Central memory CD4-positive, alpha-beta T cell (primary cell): ENCODE measurements around the gene IFT122.

Experiments
- DNase-seq: peaks from one replicate; pipeline ENCODE4 v3.0.0; 2022

Gene IFT122

DNA sequence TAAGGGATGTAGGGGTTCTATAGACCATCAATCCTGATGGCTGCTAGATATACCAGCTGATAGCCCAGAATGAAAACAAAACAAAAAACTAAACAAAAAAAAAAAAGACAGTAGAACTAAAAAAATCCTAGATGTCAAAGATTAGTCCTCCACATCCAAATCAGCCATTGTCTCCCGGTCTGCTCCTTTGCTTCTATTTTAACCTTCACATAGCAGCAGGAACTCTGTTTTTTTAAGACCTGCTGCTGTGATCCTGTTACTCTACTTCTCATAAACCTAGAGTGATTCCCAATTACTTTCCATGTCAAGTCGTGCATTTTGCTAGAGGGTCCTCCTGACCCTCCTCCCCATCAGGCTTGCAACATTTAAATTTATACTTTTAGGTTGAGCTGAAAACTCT lies 2.5 kb downstream of the IFT122 start:
- no peak for DNase-seq

DNA sequence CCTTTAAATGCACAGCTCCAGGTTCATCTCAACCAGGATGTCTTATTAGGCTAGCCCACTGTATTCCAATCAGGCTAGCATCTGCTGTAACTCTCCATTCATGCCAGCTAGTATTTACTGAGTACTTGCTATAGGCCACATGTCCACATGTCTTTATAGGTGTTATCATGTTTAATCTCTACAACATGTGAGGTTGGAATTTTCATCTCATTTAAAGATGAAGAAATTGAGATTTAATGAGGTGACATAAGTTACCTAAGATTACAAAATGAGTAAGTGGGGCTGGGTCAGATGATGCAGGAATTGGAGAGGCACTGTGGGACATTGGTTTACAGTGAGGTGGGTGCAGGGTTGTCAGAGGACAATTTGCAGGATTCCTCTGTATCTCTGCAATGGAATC lies 2.9 kb downstream of the IFT122 start:
- DNase-seq = no peak

DNA sequence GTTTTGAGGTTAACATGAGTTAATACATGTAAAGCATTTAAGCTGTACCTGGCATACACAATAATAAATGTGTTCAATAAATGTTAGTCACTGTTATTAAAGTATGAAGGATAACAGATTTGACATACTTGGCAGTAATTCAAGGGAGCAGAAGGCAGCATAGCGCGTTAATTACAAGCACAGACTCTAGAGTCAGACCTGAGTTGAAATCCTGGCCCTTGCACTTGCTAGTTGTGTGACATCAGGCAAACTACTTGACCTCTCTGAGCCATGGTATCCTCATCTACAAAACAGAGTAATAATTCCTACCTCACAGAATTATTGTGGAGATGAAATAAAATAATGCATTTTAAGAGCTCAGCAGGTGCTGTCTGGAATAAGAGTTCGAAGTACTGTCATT lies 5.4 kb downstream of the IFT122 start:
- no peak for DNase-seq

DNA sequence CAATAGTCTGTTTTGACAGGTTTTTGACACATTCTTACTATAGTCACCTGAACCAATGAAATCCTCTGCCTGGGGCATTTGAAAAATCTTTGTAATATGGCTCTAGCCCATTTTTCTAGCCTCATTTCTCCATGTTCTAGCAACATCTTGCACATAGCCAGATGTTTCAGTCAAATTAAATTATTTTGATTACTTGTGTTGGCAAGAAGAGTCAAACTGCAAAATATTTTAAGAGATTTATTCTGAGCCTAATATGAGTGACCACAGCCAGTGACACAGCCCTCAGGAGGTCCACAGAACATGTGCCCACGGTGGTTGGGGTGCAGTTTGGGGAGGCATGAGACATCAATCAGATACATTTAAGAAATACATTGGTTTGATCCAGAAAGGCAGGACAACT lies 6.9 kb downstream of the IFT122 start:
- no peak for DNase-seq

DNA sequence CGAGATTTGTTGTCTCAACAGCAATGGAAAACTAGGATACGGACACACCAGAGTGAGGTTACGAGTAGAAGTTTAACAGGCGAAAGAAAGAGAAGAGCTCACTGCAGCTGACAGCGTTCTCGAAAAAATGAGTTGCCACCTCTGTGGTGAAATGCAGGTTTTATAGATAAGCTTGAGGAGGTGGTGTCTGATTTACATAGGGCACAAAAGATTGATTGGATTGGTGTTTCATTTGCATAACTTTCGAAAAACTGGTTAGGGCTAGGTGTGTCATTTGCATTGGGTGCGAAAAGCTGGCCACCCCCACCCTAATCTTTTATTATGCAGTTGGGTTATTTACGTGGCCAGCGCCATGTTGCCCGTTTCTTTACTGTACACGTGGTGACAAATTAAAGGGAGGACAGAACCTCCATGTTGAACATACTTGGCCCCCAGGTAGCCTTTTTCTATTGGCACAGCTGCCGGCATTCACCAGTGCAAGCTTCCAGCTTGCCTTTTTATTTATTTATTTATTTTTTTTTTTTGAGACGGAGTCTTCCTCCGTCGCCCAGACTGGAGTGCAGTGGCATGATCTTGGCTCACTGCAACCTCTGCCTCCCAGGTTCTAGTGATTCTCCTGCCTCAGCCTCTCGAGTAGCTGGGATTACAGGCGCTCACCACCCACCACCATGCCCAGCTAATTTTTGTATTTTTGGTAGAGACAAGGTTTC lies 8.3 kb downstream of the IFT122 start:
- no peak for DNase-seq

DNA sequence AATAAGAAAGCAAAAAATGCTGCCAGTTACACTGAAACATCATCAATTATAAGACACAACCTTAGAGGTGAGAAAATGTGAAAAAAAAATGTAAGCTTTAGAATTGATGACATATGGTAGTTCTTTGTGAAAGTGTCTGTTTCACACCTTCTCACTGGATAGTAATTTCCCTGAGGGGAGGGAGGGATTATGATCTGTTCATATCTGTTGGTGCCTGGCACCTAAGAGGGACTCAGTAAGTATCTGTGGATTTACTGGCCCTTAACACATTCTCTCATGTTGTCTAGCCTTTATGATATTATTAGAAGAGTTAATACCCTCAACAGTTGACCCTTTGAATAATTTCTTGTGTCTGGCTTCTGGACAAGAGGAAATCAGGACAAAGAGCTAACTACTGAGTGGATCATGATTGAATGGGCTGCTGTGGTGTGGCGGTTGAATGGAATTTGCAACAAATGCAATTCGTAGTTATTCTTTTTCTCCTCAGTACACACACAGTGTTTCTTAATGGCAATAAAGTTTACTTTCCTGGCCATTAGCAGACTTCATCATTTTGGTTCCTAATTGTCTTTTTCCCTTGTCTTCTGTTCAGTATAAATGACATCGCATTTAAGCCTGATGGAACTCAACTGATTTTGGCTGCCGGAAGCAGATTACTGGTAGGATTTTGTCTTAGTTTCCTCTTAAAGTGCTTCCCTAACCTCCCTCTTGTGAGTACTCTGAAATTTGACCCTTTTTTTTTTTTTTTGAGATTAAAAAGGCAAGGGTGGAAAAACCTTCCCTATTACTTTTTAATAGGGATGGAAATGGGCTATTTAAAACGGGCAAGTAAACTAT lies 9.5 kb downstream of the IFT122 start:
- DNase-seq = no peak

DNA sequence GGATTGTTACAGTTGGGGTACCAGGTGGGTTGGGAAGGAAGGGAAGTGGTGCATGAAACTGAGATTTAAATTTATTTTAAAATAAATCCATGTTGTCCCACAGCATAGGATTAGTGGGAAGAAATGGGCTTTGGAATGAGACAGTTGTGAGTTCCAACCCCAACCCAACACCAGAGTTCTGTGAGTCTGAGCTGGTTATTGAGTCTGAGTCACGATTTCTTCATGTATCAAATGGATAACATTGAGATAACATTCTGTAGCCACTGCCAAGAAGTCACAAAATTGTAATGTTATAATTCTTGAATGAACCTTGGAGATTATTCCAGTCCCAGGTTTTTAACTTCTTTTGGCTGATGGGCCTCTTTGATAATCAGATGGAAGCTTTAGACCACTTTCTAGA lies 13.7 kb downstream of the IFT122 start:
- no peak for DNase-seq

DNA sequence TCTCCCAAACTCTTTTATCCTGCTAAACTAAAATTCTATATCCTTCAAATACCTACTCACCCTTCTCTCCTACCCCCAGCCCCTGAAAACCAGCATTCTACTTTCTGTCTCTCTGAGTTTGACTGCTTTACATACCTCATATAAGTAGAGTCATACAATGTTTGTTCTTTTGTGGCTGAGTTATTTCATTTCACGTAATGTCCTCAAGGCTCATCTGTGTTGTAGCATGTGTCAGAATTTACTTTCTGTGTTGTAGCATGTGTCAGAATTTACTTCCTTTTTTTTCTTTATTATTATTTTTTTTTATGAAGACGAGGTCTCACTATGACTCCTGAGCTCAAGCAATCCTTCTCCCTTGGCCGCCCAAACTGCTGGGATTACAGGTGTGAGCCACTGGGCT lies 20.1 kb downstream of the IFT122 start:
- no peak for DNase-seq

DNA sequence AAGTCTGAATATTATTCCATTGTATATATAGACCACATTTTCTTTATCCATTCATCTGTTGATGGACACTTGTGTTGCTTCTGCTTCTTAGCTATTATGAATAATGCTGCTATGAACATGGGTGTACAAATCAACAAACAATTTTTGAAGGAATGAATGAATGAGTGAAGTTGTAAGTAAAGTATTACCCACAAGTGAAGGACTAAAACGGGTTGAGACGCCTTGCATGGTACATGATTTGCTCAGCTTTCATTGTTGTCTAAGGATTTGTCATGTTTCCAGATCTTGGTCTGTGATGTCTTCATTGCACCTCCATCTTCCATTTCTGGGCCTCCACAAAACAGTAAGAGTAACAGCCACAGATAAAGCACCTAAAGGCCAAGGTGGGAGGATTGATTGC lies 20.5 kb downstream of the IFT122 start:
- DNase-seq = no peak

DNA sequence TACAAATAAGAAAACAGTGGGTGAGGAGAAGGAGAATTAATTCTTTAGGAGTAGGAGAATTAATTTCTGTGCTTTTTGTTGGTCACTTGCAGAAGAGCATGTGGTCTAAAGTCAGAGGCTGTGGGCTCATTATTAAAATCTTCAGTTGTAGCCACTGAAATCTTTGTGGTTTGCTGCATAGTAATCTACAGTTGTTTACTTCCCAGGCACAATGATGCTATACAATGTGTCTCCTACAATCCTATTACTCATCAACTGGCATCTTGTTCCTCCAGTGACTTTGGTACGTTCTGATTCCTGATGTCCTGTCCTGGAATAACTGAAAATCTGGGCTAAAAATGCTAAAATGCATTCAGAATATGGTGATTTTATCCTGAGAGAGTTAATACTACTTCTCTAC lies 21.0 kb downstream of the IFT122 start:
- no peak for DNase-seq

DNA sequence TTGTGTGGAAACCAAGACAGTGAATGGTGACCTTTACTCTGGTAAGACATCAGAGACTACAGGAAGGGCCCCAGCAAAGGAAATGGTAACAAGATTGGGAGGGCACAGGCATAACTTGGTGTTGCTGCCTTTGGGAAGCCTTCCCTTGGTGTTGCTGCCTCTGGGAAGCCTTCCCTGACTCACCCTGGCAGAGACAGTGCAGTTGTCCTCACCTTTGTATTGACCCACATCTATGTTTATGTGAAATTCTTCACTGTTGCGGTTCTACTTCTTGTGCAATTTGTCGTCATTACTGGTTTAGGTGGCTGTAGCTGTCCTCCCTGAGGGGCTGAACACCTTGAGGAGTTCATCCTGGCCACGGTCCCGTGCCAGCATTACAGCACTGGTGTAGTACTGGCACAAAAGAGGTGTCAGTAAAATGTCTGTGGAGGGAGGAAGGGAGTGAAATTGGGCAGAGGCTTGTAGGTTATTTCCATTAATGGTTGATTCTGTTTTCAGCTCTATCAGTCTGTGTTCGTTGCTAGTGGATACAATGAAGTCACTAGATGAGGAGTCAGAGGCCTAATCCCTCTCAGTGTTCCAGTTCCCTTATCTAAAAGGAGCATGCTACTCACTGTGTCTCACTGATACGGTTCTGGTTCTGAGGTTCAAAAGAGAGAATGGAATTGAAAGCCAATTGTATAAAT lies 21.6 kb downstream of the IFT122 start:
- DNase-seq = no peak

DNA sequence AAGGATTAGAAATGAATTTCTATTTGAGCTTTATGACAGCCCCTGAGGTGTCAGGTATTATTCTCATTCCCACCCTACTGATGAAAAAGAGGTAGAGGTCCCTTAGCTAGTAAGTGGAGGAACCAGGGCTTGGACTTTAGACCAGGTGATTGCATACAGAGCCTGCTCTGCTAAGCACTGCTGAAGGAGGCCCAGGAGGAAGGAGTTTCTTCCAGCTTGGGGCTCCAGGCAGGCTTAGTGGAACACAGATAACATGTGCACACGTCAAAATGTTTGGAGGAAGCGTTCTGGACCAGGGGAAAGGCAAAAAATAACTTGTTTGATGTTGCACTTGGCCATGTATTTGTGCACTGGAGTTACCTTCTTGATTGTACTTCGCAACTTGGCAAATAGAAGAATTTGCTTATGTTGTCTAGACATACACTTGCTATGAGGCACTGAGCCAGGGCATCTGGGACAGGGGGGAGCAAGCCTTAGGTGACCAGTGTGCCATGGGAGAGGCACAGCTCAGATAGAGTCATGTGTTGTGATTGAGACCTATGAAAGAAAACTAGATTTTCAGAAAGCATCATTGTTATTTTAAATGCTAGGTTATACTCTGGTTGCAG lies 22.4 kb downstream of the IFT122 start:
- DNase-seq = no peak

DNA sequence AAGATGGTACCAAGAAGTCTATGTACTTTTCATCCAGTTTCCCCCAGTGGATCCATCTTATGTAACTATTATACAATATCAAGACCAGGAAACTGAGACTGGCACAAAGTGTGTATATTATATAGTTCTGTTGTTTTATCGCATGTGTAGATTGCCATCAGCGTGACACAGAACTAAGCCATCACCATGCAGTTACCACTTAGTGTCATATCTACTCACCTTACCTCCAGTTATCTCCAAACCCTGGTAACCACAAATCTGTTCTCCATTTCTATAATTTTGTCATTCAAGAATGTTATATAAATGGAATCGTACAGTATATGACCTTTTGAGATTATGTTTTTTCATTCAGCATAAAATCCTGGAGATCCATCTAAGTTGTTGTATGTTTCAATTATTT lies 23.1 kb downstream of the IFT122 start:
- no peak for DNase-seq

DNA sequence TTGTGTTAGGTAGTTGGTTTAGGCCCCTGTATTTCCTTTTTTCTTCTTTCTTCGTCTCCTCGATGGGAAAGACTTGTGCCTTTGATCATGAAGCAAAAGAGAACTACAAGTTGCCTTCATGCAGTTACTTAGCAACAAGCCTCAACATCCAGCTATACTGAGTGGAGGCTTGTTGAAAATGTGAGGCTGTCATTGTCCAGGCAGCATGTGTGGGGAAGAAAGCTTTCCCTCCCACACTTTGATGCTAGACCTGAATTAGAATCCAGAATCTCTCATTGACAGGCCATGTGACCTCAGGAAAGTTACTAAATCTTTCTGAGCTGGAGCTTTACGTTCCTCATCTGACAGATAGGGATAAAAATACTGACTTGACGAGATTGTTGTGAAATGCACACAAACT lies 23.7 kb downstream of the IFT122 start:
- DNase-seq = no peak

DNA sequence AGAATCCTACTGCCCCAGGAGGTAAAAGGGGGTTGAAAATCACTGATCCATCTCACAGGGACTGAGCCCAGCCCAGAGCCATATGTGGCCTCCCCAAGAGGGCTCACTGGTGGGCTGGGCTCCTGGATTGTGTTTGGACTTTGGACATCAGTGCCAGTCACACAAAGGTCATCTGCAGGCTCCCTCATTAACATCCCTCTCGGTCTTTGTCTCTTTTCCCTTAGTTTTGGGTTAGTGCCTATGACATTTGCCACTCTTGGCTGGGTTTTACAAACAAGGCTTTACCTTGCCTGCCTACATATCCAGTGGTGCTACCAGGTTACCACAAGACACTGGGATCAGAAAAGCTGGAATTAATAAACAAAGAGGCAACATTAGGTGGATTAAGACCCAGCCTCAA lies 27.9 kb downstream of the IFT122 start:
- DNase-seq = no peak

DNA sequence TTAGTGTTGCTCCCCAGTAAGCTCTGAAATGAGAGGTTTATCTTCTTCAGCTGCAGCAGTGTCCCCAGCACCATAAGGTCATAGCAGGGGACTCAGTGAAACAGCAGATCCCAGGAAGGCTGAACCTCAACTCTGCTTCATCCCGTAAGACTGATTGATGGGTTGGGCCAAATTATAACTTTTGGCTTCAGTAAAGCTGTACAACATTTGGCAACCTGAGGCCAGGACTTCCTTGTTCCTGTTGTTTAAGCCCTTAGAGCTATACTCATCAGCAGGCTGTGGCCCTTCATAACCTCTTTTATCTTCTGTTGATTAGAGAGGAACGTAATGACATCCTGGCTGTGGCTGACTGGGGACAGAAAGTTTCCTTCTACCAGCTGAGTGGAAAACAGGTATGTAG lies 29.0 kb downstream of the IFT122 start:
- peak; percentile 9 for DNase-seq

DNA sequence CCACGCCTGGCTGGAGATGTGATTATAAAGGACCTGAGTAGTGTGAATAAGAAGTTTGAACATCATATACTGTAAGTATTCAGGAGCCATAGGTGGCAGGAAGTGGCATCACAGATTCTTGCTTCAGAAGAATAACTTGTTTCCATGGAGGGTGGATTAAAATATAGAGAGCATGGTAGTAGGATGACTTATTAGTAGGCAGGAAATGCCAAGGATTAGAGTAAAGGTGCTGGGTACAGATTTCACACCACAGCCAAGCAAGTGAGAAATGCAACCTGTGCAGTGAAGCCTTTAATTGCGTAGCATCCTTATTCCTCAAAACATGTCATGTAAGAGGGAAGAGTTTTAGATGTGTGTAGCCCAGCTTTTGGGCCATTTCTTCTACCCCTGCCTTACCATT lies 30.8 kb downstream of the IFT122 start:
- no peak for DNase-seq

DNA sequence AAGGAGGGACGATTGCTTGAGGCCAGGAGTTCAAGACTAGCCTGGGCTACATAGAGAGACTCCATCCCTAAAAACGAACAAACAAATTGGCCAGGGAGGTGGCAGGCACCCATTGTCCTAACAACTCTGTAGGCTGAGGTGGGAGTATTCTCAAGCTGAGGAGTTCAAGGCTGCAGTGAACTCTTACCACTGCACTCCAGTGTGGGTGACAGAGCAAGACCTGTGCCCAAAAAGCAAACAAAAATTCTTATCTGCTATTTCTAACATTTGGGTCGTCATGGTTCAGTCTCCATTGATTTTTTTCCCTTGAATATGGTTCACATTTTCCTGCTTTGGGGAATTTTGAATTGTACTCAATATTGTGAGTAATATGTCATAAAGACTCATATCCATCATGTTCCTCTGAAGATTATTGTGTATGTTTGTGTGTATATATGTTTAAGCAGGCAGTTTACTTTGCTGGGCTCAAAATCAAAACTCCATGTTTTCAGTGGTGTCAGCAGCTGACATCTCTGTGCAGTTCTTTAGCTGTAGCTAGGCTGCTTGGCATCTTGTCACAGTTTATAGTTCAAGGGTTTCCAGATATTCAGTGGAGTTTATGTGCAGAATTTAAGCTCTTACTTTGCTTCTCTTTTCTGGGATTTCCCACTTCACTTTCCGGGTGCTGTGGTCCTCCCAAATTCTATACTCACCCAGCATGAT lies 33.2 kb downstream of the IFT122 start:
- no peak for DNase-seq

DNA sequence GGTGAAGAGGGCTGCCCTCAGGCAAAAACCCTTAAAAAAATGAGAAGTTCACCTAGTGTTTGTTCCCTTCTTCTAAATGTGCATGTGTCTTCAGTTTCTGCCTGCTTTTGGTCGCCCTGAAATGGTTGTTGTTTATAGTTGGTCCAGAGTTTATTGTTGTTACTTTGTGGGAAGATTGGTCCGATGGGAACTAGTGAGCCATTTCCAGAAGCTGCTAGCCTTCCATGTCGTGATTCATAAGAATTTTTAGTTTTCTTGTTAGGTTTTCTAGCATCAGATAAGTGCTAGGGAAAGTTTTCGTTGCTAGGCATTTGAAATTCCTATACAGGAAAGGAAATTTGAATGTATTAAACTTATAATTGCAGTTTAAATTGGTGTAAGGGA lies 33.7 kb downstream of the IFT122 start:
- no peak for DNase-seq

DNA sequence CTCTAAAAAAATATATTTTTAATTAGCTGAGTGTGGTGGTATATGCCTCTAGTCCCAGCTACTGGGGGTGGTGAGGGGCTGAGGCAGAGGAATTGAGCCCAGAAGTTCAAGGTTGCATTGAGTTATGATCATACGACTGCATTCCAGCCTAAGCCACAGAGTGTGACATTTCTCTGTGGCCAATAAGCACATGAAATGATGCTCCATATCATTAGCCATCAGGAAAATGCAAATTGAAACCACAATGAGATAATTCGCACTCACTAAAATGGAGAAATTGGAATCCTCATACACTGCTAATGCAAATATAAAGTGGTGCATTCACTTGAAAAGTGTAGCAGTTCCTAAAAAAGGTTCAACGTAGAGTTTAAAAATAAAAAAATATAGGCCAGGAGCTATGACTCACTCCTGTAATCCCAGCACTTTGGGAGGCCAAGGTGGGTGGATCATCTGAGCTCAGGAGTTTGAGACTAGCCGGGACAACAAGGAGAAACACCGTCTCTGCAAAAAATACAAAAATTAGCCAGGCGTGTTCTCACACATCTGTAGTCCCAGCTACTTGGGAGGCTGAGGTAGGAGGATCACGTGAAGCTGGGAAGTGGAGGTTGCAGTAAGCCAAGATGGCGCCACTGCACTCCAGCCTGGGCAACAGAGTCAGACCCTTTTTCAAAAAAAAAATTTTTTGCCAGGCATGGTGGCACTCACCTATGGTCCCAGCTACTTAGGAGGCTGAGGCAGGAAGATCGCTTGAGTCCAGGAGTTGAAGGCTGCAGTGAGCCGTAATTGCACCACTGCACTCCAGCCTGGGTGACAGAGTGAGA lies 35.2 kb downstream of the IFT122 start:
- no peak for DNase-seq

DNA sequence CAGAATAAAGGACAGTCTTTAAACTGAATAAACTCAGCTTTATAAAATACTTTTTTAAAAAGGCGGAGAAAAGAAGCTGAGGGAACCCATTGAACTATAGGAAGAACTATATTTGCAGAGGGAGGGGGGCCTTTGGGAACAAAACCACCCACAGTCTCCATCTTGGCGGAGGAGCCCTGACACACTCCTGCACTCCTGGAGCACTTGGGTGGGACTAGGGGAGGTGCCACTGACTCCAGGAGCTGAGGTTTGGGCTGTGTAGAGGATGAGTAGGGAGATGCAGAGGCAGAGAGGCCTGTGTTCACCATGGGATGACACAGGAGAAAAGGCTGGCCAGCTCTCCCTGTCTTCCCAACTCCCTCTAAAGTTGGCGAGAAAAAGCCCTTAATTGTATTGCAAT lies 35.8 kb downstream of the IFT122 start:
- no peak for DNase-seq

DNA sequence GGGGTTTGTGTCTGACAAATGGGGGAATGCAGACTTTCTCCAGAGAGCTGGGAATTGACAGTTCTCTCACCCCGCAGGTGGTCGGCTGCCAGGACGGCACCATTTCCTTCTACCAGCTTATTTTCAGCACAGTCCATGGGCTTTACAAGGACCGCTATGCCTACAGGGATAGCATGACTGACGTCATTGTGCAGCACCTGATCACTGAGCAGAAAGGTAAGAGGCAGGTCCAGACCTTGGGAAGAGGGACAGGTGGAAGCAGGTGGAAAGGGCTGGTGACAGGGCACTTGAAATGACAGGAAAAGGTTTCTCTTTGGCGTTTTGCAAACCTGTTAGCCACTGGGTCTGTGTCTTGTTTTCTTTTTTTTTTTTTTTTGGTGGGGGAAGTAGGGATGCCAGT lies 36.6 kb downstream of the IFT122 start:
- no peak for DNase-seq
